OCI-LY7 (cell line): ENCODE measurements around the gene SNTN. TPM values are rescaled to one million over a fixed set of nuclear protein-coding genes. Genes with fewer than 3 reads are reported as not detected.

ENCODE experiments used
- BruUV-seq: library from RNA; stranded (reverse); fragments of 400-500 nt; replicated peaks from 2 replicates; lab custom pipeline; 2021; lab: Mats Ljungman, UMichigan
- CTCF ChIA-PET: fragments of 300-600 bp; sonication (Branson Sonifier 250); formaldehyde crosslinking; loops from one replicate; lab custom pipeline; 2022; ENCODE audit warnings: antibody characterized with exemption; ENCODE audit not compliant: unreplicated experiment; lab: Charles Lee
- POLR2A ChIA-PET: fragments of 300-600 bp; sonication (Branson Sonifier 250); formaldehyde crosslinking; loops from one replicate; lab custom pipeline; 2022; ENCODE audit warnings: antibody characterized with exemption; lab: Charles Lee
- DNase-seq: peaks from one replicate; pipeline ENCODE4 v3.0.0-alpha.2; 2015; ENCODE audit warnings: low spot score
- H2AFZ ChIP-seq: fragments of 200-600 bp; sonication (generic), shearing (Covaris generic); 2 replicates; pipeline ENCODE4 v1.6.1; 2014; ENCODE audit warnings: mild to moderate bottlenecking, antibody characterized with exemption, low read length, moderate library complexity
- H3K27ac ChIP-seq: fragments of 200-600 bp; sonication (generic); 2 replicates; pipeline ENCODE4 v1.5.1; 2014; ENCODE audit warnings: mixed run types, low read depth, mild to moderate bottlenecking, moderate library complexity, low read length, inconsistent platforms; ENCODE audit not compliant: poor library complexity, severe bottlenecking
- H3K36me3 ChIP-seq: fragments of 200-600 bp; sonication (generic); 2 replicates; pipeline ENCODE4 v1.6.1; 2014; ENCODE audit warnings: mild to moderate bottlenecking, antibody characterized with exemption, low read length, moderate library complexity, mixed read lengths; ENCODE audit not compliant: insufficient read depth
- H3K4me1 ChIP-seq: fragments of 200-600 bp; sonication (generic); 2 replicates; pipeline ENCODE4 v1.5.1; 2014; ENCODE audit warnings: mild to moderate bottlenecking, low read length; ENCODE audit not compliant: insufficient read depth, poor library complexity, severe bottlenecking
- H3K4me2 ChIP-seq: fragments of 200-600 bp; sonication (generic); 2 replicates; pipeline ENCODE4 v1.6.1; 2014; ENCODE audit warnings: mild to moderate bottlenecking, low read length
- H3K4me3 ChIP-seq: fragments of 200-600 bp; sonication (generic); 2 replicates; pipeline ENCODE4 v1.5.1; 2014; ENCODE audit warnings: mild to moderate bottlenecking, low read depth, low read length; ENCODE audit not compliant: poor library complexity, severe bottlenecking
- H3K79me2 ChIP-seq: fragments of 200-600 bp; sonication (generic); 2 replicates; pipeline ENCODE4 v1.6.1; 2016; ENCODE audit warnings: low read depth, mild to moderate bottlenecking, low read length, moderate library complexity, mixed read lengths; ENCODE audit not compliant: insufficient read depth
- H3K9me2 ChIP-seq: fragments of 200-600 bp; sonication (generic); 2 replicates; pipeline ENCODE4 v1.6.1; 2016; ENCODE audit warnings: mild to moderate bottlenecking, low read length, mixed read lengths; ENCODE audit not compliant: insufficient read depth
- H3K9me3 ChIP-seq: fragments of 200-600 bp; sonication (generic); 2 replicates; pipeline ENCODE4 v1.6.1; 2014; ENCODE audit warnings: mild to moderate bottlenecking, mixed run types, low read length, mixed read lengths
- H4K20me1 ChIP-seq: fragments of 200-600 bp; sonication (generic); 2 replicates; pipeline ENCODE4 v1.6.1; 2014; ENCODE audit warnings: mild to moderate bottlenecking, antibody characterized with exemption, low read length, moderate library complexity, mixed read lengths; ENCODE audit not compliant: insufficient read depth
- CTCF ChIP-seq: fragments of 200-600 bp; sonication (generic); conservative IDR thresholded peaks from 2 replicates; pipeline ENCODE4 v1.5.1; 2014; ENCODE audit warnings: mild to moderate bottlenecking, antibody characterized with exemption, low read length, moderate library complexity, mixed read lengths
- EZH2phosphoT487 ChIP-seq: fragments of 200-600 bp; sonication (generic); IDR thresholded peaks from 2 replicates; pipeline ENCODE4 v1.6.1; 2018; ENCODE audit warnings: low read depth, borderline replicate concordance, mild to moderate bottlenecking, mixed run types, antibody characterized with exemption, low read length, moderate library complexity, mixed read lengths
- intact Hi-C: fragments of 100-400 bp; cut with micrococcal nuclease; formaldehyde crosslinking; loops from one replicate; pipeline ENCODE4 v1.10.0; 2022; ENCODE audit not compliant: unreplicated experiment
- total RNA-seq, 2 experiments: library from RNA; depleted of rRNA in 1 of 2; stranded (reverse); fragments of >200 nt in 1 of 2; shearing (Covaris generic) in 1 of 2; gene quantifications; 2 replicates each; pipeline ENCODE4 v1.2.3, GENCODE V29; 2014 to 2022

Gene SNTN
- total RNA-seq, 2 experiments from 2014 or later: not detected

- BruUV-seq: no TSS peak
- Histone ChIP-seq H3K4me1 (no peaks in the 10 kb centered on the region), H3K4me3 (no peak overlapping the region), H3K4me2 (no peak overlapping the region), H3K27ac (no peak overlapping the region), H3K9me2 (no peaks in the 10 kb centered on the region), H2AFZ (no peak overlapping the region), H3K9me3 (no peaks in the 10 kb centered on the region), H3K36me3 (no peaks in the 10 kb centered on the region), H3K79me2 (no peaks in the 10 kb centered on the region), H4K20me1 (no peaks in the 10 kb centered on the region)
- intact Hi-C loops: no loop called here
- ChIA-PET POLR2A (interaction anchor here (0.6 kb wide), 1 partner anchor 341 kb away, joined by 4 read pairs; no protein-coding TSS in a partner anchor), CTCF (interaction anchor here (0.5 kb wide), 1 partner anchor 1170 kb away, joined by 3 read pairs; no protein-coding TSS in a partner anchor)
- DNase-seq: peak; percentile 8
- TF ChIP-seq CTCF: peak; percentile 56; the same call in 1 of the 2 replicates
- no peak for TF ChIP-seq EZH2phosphoT487
Observed at GRCh38 chr3:63661242-63661641, 8.8 kb downstream of the SNTN start.

GRCh38 chr3:63662011-63662410, 9.5 kb downstream of the SNTN start:
- no peaks in the 10 kb centered on the region for H4K20me1 ChIP-seq
- no peaks in the 10 kb centered on the region for H3K9me3 ChIP-seq
- intact Hi-C loops: no loop called here
- ChIA-PET POLR2A (interaction anchor here (0.6 kb wide), 1 partner anchor 341 kb away, joined by 4 read pairs; no protein-coding TSS in a partner anchor), CTCF (no interaction called here)
- H3K9me2 ChIP-seq: no peaks in the 10 kb centered on the region
- no peaks in the 10 kb centered on the region for H3K79me2 ChIP-seq
- DNase-seq: no peak
- no peak overlapping the region for H3K27ac ChIP-seq
- H3K4me2 ChIP-seq: no peak overlapping the region
- no TSS peak for BruUV-seq
- TF ChIP-seq EZH2phosphoT487 (no peak), CTCF (no peak)
- no peaks in the 10 kb centered on the region for H3K4me1 ChIP-seq
- no peaks in the 10 kb centered on the region for H3K36me3 ChIP-seq
- H2AFZ ChIP-seq: no peak overlapping the region
- no peak overlapping the region for H3K4me3 ChIP-seq

- Histone ChIP-seq H3K4me2 (no peak overlapping the region), H3K79me2 (no peaks in the 10 kb centered on the region), H2AFZ (no peak overlapping the region), H3K4me3 (no peak overlapping the region), H3K9me2 (no peaks in the 10 kb centered on the region), H3K9me3 (no peaks in the 10 kb centered on the region), H3K27ac (no peak overlapping the region), H3K36me3 (no peaks in the 10 kb centered on the region), H3K4me1 (no peaks in the 10 kb centered on the region), H4K20me1 (no peaks in the 10 kb centered on the region)
- intact Hi-C loops: no loop called here
- no peak for TF ChIP-seq EZH2phosphoT487
- no peak for TF ChIP-seq CTCF
- POLR2A ChIA-PET: no interaction called here
- CTCF ChIA-PET: no interaction called here
- no TSS peak for BruUV-seq
- no peak for DNase-seq
Observed at GRCh38 chr3:63662500-63662899, 10.0 kb downstream of the SNTN start.
